NOMO-1 (cell line): Measurements from ENCODE around the gene COL25A1.

Experiments
- DNase-seq, 2 experiments: peaks; one replicate each; lab custom pipeline; 2025; ENCODE audit not compliant: unreplicated experiment in 2 of 2; lab: John Stamatoyannopoulos, UW

The COL25A1 gene

DNA sequence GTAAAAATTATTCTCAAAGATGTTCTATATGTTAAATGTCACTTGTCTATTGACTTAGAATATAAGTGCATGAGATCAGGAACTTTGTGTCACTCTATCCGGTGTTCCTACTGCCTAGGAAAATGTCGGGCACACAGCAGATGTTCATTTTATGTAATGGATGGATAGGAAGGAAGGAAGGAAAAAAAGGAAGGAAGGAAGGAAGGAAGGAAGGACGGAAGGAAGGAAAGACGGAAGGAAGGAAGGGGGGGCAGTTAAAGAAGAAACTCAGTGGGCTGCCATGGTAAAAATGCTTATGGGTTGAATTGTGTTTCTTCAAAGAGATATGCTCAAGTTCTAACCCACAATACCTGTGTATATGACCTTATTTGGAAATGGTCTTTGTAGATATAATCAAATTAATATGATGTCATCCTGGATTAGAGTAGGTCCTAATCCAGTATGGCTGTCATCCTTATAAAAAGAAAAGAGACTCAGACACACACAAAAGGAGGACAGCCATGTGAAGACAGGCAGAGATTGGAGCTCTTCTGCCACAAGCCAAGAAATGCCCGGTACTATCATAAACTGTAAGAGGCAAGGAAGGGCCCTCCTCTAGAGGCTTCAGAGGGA, 86.3 kb downstream of the COL25A1 start:
- no peak for DNase-seq

DNA sequence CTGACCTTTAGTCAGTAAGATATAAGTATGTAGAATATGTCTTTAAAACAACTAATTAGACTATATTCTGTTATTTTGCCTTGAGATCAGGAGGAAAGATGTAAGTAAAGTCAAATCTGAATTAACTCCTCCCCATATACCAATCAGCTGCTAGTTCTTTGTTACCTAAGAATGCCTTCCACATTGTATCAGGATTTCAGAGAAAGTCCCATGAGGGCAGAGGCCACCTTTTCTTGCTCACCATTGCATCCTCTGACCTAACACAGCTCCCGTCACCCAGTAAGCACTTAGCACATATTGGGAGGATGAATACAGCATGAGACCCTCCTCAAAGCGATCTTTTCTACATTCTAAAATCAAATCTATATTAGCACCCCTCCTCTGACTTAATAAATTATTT, 87.0 kb downstream of the COL25A1 start:
- DNase-seq: no peak

DNA sequence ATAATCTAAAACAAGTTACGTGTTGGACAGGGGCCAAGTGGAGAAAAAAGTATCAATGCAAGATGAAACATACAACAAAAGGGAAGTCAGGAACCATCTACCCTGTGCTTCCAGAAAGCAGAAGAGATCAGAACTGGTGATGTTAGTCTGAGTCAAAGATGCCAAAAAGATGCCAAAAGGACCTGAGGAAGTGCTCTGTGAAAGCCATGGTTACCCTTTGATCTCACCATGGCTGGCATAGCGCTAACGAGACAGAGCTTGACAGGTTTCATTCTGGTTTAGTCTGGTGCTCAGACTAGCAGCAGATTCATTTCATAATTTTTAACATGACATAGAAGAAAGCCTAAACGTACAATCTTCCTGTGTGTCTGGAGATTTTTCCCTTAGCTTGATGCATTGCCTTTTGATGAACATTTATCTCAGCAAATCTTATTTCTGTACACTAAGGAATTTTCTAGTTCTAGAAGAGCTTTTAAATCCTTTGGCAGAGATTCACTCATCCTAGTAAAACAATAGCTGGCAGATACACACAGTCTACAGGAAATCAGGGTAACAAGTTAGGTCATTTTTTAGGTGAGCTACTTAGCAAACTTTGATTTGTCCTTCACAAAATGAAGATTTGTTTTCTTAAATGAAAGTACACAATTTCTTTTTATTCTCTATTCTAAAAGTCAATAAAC, 87.7 kb downstream of the COL25A1 start:
- peak in 1 of 2 experiments; percentile 2 for DNase-seq

DNA sequence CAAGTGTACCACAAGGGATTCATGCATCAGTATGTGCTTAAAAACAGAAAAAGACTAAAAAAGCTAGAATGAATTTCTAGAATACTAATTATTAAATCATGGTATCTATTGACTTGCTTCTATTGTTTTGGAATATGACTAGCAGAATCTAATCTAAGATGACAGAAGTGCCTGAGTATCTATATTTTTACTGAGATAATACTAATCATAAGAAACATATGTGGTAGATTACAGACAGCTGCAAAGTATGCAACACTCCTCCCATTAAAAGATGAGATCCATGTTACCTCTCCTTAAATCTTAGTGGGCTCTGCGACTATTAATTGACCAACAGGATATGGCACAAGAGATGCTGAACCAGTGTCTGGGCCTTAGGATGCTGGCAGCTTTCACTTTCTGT, 89.4 kb downstream of the COL25A1 start:
- no peak for DNase-seq

GRCh38 chr4:109211671-109212070, 90.8 kb downstream of the COL25A1 start:
- DNase-seq: no peak

GRCh38 chr4:109209647-109210046, 92.8 kb downstream of the COL25A1 start:
- no peak for DNase-seq

DNA sequence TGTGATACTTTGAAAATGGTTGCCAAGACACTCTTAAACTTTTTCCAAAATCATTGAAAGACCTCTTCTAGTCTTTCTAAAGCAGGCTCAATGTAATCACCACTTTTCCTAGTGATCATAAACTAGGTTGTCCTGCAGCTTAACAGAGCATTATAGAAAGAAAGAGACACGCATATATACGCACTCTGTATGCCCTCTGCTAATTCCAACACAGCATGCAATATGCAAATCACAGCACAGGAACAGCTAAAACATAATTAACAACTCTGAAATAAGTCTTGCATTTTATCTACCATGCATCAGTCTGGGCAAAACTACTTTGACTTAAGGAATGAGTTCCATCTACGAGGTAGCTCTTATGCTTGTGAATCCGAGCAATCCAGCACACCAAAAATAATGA, 94.6 kb downstream of the COL25A1 start:
- DNase-seq: no peak

GRCh38 chr4:109207061-109207460, 95.4 kb downstream of the COL25A1 start:
- no peak for DNase-seq

- no peak for DNase-seq
Measured at GRCh38 chr4:109206620-109207019, 95.8 kb downstream of the COL25A1 start.

DNA sequence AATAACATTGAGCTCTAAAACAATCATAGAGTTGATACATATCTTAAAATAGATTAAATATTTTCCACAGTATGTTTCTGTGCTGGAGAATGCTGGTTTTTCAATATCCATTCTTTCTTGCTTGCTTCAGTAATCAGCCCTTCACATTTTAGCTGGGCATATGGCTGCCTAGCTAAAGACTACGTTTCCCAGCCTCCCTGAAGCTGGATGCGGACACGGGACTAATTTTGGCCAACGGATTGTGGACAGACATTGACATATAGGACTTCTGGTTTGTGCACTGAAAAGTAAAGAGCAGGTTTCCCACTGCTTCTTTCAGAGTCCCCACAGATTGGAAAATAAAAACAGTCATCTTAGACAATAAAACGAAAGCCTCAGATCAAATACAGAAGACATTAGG, 97.3 kb downstream of the COL25A1 start:
- DNase-seq: no peak

- DNase-seq: no peak
Measured at GRCh38 chr4:109199585-109199984, 102.9 kb downstream of the COL25A1 start.

- no peak for DNase-seq
Measured at GRCh38 chr4:109195646-109196045, 106.8 kb downstream of the COL25A1 start.

- DNase-seq: no peak
Measured at GRCh38 chr4:109191216-109191615, 111.2 kb downstream of the COL25A1 start.

- no peak for DNase-seq
Measured at GRCh38 chr4:109186458-109186945, 116.0 kb downstream of the COL25A1 start.

DNA sequence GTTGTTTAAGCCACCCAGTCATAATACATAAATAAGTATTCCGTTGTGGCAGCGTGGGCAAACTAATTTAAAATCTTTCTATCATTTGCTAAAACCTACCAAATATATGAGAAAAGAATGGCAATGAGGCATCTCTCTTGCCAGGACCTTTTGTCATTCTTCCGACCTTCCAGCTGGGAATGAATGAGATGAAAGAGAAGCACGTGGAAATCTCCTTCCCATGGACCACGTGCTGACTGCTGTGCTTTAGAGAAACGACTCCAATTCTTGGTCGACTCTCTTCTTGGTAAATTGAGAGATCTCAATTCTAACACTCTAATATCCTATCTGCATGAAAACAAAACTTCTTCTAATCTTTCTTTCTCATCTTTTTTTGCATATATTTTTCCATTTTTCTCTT, 116.5 kb downstream of the COL25A1 start:
- DNase-seq: no peak

DNA sequence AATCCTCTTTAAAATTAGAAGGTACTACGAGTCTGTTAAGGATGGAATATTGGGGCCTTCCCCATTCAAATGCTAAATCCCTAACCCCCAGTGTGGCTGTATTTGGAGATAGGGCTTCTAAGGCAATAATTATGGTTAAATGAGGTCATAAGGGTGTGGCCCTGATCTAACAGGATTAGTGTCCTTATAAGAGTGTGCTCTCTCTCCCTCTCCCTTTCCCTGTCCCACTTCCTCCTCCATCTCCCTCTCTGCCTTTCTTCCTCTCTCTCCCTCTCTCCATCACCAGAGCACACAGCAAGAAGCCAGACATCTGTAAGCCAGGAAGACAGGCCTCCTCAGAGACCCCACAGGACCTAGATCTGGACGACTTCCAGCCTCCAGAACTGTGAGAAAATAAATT, 116.9 kb downstream of the COL25A1 start:
- DNase-seq: no peak

DNA sequence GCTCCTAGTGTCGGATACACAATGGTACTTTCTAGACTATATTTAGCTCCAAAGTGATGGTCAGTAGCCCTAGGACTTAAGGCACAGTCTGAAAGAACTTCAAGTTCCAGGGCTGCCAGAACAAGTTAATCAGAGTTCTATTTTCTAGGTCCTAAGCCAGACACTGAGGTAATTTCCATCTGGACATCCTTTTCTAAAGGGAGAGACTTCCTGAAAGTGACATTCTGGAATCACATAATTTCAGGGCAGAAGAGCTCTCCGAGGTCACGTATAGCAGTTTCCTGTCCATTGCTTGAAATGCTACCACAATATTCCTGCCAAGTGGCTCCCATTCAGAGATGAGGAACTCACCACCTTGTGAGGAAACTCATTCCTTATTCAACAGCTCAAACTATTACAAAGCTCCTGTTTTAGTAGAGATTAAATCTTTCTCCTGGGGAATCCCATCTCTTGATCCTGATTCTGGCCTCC, 117.9 kb downstream of the COL25A1 start:
- no peak for DNase-seq

DNA sequence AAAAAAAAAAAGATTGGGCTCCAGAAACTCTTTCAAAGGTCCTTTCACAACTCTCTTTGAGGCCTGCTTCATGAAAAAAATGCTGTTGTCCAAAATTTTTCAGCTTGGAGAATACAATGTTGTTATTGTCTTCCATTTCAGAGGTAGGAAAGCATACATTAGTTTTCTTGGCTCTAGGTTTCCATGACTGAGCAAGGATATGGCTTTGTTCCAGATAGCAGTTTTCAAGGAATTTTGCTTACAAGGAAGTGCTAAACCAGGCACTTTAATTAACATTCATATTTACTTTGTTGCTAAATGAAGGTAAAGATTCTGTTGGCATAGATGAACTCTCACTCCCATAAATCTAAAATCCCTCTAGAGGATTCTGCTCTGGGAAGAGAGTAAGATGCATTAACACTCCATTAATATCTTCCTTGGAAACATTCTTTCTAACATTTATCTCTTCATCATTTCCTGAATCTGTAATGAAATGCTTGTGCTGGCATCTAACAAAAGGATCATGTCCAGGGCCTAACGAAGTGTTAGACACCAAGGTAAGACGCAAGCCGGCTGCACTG, 118.4 kb downstream of the COL25A1 start:
- no peak for DNase-seq

DNA sequence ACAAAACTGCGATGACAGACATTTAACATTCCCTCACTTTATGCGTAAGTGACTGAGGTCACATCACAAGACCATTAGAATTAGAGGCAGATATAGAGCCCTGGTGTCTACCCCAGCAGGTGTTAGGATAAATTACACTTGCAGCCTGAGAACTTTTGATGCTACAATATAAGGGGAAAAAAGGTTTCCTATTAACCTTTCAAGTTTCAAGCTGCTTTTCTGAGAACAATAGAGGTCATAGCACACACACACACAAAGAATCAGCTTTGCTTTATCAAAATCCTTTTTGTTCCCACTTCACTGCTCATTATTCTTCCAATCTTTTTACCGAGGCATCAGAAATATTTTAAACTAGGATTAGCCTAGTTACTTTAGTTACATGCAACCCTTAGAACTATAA, 119.8 kb downstream of the COL25A1 start:
- no peak for DNase-seq

- DNase-seq: no peak
Measured at GRCh38 chr4:109179061-109179460, 123.4 kb downstream of the COL25A1 start.

- no peak for DNase-seq
Measured at GRCh38 chr4:109177096-109177810, 125.2 kb downstream of the COL25A1 start.
